GM18517 (cell line): ENCODE measurements around the gene AP4E1.
"Not testable (repeated sequence)": the region's sequence is repeated elsewhere in the genome, so short reads cannot be mapped to it uniquely, and the experiment has no call there.

Experiments used
- ATAC-seq: cut with Tn5 transposase; IDR thresholded peaks from one replicate; pipeline ENCODE4 v1.9.1; 2021; ENCODE audit warnings: mild to moderate bottlenecking, moderate library complexity; ENCODE audit not compliant: unreplicated experiment

Gene AP4E1

DNA sequence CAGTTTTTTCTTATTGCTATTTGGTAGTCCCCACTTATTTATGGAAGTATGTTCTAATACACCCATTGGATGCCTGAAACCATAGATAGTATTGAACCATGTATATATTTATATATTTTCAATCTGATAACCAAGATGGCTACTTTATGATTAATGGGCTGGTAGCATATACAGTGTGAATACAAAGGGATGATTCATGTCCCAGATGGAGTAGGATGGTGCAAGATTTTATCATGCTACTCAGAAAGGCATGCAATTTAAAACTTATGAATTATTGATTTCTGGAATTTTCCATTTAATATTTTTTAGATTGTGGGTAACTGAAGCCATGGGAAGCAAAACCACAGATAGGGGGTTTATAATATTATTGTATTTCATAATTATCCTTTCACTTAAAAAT lies 35.2 kb downstream of the AP4E1 start:
- no peak for ATAC-seq

DNA sequence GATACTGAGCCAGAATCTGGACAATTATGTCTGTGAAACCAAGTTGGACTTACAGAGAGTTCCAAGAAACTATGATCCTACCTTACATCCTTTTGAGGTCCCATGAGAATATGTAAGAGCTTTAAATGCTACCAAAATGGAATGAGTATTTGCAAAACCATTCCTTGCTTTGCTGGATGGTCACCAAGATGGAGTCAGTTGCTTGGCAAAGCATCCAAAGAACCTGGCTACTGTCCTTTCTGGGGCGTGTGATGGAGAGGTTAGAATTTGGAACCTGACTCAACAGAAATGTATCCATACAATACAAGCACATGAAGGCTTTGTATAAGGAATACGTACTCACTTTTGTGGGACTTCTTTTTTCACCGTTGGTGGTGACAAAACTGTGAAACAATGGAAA lies 36.2 kb downstream of the AP4E1 start:
- no peak for ATAC-seq

- no peak for ATAC-seq
These were observed 37.2 kb downstream of the AP4E1 start for GRCh38 chr15:50945725-50946124.

DNA sequence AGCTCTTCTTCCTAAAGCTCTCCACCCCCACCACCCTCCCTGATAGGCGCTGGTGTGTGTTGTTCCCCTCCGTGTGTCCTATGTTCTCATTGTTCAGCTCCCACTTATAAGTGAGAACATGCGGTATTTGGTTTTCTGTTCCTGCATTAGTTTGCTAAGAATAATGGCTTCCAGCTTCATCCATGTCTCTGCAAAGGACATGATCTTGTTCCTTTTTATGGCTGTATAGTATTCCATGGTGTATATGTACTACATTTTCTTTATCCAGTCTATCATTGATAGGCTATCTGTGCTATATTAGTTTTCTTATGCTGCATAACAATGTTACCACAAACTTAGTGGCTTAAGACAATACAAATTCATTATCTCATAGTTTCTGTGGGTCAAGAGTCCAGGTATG lies 42.3 kb downstream of the AP4E1 start:
- not testable (repeated sequence) for ATAC-seq

DNA sequence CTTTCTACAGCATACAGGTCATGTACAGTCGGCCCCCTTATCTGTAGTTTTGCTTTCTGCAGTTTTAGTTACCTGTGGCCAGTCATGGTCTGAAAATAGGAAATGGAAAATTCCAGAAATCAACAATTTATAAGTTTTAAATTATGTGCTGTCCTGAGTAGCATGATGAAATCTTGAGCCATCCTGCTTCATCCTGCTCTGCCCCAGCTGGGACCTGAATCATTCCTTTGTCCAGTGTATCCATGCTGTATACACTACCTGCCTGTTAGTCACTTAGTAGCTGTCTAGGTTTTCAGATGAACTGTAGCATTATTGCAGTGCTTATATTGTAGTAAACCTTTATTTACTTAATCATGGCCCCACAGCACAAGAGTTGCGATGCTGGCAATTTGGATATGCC lies 44.8 kb downstream of the AP4E1 start:
- no peak for ATAC-seq

DNA sequence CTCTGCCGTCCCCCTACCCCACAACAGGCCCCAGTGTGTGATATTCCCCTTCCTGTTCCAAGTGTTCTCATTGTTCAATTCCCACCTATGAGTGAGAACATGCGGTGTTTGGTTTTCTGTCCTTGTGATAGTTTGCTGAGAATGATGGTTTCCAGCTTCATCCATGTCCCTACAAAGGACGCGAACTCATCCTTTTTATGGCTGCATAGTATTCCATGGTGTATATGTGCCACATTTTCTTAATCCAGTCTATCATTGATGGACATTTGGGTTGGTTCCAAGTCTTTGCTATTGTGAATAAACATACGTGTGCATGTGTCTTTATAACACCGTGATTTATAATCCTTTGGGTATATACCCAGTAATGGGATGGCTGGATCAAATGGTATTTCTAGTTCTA lies 46.4 kb downstream of the AP4E1 start:
- ATAC-seq, result not testable (repeated sequence)

GRCh38 chr15:50959717-50960116 lies 51.2 kb downstream of the AP4E1 start:
- no peak for ATAC-seq

GRCh38 chr15:50964075-50964474 lies 55.6 kb downstream of the AP4E1 start:
- ATAC-seq, result no peak

DNA sequence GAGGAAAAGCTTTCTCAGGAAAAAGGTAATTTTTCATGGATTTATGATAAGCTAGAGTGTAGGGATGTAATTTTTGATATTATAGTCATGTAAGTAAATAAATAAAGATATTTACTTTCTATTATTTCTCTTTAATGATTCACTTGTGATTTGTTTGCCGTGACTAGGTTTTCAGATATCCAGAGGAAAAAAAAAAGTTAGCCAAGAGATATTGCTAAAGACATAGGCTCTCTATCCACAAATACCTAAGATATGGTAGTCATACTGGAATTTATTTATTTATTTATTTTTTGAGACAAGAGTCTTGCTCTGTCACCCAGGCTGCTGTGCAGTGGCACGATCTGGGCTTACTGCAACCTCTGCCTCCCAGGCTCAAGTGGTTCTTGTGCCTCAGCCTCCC lies 59.9 kb downstream of the AP4E1 start:
- no peak for ATAC-seq

GRCh38 chr15:50970524-50970923 lies 62.0 kb downstream of the AP4E1 start:
- no peak for ATAC-seq

DNA sequence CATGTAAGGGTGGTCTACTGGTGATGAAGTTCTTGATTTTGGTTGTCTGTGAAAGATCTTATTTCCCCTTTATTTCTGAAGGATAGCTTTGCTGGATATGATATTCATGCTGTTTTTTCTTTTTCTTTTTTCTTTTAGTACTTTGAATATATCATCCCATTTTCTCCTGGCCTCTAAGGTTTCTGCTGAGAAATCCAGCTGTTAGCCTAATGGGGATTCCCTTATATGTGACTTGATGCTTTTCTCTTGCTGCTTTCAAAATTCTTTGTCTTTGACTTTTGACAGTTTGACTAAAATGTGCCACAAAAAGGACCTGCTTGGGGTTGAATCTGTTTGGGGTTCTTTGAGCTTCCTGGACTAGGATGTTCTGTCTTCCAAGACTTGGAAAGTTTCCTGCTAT lies 62.6 kb downstream of the AP4E1 start:
- no peak for ATAC-seq

- no peak for ATAC-seq
These were observed 63.1 kb downstream of the AP4E1 start for GRCh38 chr15:50971542-50971941.

DNA sequence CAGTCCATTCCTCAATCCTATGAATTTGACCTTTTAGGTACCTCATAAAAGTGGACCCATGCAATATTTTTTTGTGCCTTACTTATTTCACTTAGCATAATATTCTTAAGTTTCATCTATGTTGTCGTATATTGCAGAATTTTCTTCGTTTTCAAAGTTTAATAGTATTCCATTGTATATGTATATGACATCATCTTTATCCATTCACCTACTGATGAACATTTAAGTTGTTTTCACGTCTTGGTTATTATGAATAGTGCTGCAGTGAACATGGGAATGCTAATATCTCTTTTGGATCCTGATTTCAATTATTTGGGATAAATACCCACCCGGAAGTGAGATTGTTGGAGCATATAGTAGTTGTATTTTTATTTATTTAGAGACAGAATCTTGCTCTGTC lies 65.1 kb downstream of the AP4E1 start:
- no peak for ATAC-seq

- no peak for ATAC-seq
These were observed 68.7 kb downstream of the AP4E1 start for GRCh38 chr15:50977162-50977561.

DNA sequence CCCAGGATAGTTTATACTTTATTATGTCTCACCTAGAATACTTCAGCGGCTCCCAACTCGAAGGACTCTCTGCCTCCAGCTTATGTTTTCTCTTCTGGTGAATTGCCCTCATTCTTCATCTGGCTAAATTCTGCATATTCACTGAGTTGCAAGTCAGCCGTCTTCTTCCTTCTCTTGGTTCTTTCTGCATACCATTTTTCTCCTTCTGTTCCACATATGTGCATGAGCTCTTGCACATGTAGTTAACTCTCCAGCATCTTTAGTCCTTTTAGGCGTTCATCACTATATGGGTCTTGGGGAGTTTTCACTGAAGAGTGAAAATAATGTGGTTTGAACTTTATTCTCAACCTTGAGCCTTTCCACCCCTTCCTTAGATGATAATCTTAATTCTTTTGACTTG lies 70.1 kb downstream of the AP4E1 start:
- ATAC-seq, result no peak

DNA sequence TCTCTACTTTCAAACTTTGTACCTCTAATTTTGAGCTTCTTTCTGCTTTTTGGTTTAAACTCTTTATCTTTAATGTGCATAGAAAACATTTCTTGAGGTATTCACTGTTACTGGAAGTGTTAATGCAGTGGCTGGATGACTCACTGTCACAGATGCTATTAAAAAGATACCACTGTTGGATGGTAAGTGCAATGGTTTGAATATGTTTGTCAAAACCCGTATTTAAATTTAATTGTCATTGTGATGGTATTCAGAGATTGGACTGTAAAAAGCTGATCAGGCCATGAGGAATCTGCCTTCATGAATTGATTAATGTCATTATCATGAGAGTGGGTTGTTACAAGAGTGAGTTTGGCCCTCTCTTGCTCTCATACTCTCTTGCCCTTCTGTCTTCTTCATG lies 70.6 kb downstream of the AP4E1 start:
- ATAC-seq, result no peak

DNA sequence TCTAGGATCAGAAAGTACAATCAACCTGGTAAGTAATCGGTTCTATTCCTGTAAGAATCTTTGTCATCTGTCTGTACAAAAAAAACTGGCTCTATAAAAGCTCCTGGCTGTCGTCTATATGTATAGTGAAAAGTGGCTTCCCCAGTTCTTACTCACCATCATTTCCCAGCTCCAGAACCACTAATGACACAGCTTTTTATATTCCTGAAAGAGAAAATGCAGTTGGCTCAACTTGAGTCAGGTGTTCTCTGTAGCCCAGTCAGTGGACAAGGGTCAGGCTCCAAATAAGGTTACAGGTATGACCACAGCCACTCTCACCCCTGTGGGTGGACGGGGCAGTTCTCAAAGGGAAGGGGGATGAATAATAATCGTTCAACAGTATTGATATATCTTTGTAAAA lies 85.1 kb downstream of the AP4E1 start:
- ATAC-seq, result no peak

DNA sequence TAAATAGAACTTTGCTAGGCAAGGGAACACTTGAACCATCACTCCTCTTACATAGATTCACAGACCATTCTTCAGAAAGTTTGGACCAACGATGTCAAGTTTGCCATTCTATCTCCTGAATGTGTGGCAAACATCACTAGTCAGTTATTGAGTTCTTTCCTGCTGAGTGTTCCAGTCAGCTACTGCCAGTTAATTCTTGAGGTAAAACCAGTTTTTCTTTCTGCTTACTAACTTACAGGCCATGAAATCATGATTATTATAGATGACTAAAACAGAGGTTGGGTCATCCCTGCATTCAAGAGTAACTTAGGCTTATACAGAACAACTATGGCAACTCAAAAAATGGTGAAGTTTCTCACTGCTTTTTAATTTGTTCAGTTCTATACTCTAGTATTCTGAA lies 88.2 kb downstream of the AP4E1 start:
- ATAC-seq, result no peak

DNA sequence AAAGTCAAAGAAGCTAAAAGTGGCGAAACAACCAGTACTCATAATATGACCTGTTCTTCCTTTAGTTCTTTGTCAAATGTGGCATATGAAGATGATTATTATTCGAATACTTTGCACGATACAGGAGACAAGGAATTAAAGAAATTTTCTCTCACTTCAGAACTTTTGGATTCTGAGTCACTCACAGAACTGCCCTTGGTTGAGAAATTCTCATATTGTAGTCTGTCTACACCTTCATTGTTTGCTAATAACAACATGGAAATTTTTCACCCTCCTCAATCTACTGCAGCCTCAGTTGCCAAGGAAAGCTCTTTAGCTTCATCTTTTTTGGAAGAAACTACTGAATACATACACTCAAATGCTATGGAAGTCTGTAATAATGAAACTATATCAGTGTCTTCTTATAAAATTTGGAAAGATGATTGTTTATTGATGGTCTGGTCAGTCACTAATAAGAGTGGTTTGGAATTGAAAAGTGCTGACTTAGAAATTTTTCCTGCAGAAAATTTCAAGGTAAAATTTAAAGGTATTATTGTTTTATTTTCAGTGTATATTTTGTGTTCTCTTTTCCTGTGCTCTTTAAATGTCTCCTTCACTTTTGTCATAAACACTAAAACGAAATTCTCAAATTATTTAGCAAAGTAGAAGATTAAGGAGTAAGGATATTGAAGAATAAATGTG lies 89.0 kb downstream of the AP4E1 start:
- no peak for ATAC-seq

GRCh38 chr15:51004103-51004551 lies 95.6 kb downstream of the AP4E1 start:
- no peak for ATAC-seq

- ATAC-seq, result no peak
These were observed 98.0 kb downstream of the AP4E1 start for GRCh38 chr15:51006336-51006985.

DNA sequence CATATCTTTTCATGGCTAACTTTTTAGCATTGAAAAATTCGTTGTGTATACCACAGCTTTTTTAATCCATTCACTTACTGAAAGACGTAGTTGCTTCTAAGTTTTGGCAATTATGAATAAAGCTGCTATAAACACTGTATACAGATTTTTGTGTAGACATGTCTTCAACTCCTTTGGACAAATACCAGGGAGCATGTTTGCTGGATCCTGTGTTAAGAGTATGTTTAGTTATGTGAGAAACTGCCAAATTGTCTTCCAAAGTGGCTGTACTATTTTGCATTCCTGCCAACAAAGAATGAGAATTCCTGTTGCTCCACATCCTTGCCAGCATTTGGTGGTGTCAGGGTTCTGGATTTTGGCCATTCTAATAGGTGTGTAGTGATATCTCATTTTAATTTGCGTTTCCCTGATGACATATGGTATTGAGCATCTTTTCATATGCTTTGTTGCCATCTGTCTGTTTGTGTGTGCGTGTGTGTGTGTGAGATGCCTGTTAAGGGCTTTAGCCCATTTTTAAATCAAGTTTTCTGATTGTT lies 98.7 kb downstream of the AP4E1 start:
- ATAC-seq, result no peak

DNA sequence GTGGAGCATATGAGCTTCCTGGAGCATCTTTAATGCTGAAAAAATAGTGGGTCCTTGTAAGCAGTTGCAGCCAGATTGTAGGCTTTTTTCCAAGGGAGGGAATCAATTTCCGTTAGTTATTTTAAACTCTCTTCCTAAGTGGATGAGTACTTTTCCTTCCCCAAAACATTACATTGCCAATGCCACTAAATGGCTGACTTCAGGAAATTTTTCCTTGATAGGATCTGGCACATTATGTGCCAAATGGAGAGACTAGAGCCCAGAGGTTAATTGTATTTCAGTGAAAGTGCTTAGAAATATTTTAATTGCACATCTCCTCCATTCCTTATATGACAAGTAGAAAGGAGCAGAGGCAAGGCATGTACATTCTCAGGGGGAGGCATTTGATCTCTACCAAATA lies 102.7 kb downstream of the AP4E1 start:
- ATAC-seq, result no peak
